ENCODE results near the gene TMEM185A. TPM values are rescaled to one million over a fixed set of nuclear protein-coding genes. Genes with fewer than 3 reads are reported as not detected.
A peak's percentile ranks its signal among the peaks of the same experiment; 100 is the strongest.

Gene TMEM185A
- total RNA-seq, 1 donor from 2014 or later, result 25.6 TPM

DNA sequence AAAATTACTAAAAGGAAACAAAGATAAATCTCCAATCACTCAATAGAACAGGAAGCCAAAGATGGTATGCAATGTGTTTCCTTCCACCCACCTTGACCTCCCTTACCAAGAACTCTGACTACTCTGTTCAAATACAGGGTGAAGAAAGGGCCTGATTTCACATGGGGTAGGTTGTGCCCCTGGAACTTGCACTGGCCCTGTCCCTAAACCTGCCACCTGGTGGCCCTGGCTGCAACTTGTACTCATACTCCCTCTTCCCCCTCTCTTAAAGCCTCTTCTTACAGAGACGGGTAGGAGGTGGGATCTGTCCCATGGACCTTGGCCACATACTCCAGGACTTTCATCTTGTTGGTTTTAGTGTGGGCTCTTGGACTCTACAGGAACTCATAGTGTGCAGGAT lies 17.3 kb upstream of the TMEM185A start:
- H3K4me1 ChIP-seq (ENCODE audit: control insufficient read depth in 3 of 3, insufficient read depth in 3 of 3, low read length in 3 of 3), result no peaks in the 10 kb centered on the region
- H3K36me3 ChIP-seq (ENCODE audit: control insufficient read depth in 3 of 3, insufficient read depth in 3 of 3, low read length in 3 of 3), result no peaks in the 10 kb centered on the region
- no peak overlapping the region for H3K27ac ChIP-seq (ENCODE audit: low read depth, low read length)
- H3K27me3 ChIP-seq (ENCODE audit: control insufficient read depth in 3 of 3, insufficient read depth in 3 of 3, low read length in 3 of 3), result no peaks in the 10 kb centered on the region
- H3K9ac ChIP-seq (ENCODE audit: low read depth in 1 of 3, low read length in 3 of 3), result no peak overlapping the region
- H3K4me3 ChIP-seq (ENCODE audit: low read length in 3 of 3), result no peak overlapping the region
- H3K9me3 ChIP-seq (ENCODE audit: control insufficient read depth in 3 of 3, low read length in 3 of 3), result no peaks in the 10 kb centered on the region

DNA sequence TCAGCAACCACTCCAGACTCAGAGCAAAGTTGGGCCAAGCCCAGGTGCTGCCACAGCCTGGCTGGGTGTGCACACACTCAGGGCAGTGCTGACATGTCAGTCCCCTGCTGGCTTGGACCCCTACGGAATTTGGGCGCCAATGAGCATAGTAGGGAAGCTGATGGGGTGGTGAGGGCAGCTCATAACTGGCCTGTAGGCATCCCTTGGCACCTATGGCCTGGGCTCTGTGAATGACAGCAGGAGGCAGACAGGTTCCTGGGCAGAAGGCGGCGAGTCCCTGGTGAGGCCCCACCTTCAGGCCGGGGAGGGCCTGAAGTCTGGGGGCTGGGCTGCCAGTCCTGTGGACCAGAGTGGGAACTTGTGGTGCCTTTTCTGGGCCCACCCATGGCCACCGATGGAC lies 15.9 kb upstream of the TMEM185A start:
- Histone ChIP-seq H3K9me3 (ENCODE audit: control insufficient read depth in 3 of 3, low read length in 3 of 3) (no peaks in the 10 kb centered on the region), H3K27ac (ENCODE audit: low read depth, low read length) (no peak overlapping the region), H3K9ac (ENCODE audit: low read depth in 1 of 3, low read length in 3 of 3) (no peak overlapping the region), H3K36me3 (ENCODE audit: control insufficient read depth in 3 of 3, insufficient read depth in 3 of 3, low read length in 3 of 3) (no peaks in the 10 kb centered on the region), H3K4me3 (ENCODE audit: low read length in 3 of 3) (no peak overlapping the region), H3K27me3 (ENCODE audit: control insufficient read depth in 3 of 3, insufficient read depth in 3 of 3, low read length in 3 of 3) (no peaks in the 10 kb centered on the region), H3K4me1 (ENCODE audit: control insufficient read depth in 3 of 3, insufficient read depth in 3 of 3, low read length in 3 of 3) (no peaks in the 10 kb centered on the region)

DNA sequence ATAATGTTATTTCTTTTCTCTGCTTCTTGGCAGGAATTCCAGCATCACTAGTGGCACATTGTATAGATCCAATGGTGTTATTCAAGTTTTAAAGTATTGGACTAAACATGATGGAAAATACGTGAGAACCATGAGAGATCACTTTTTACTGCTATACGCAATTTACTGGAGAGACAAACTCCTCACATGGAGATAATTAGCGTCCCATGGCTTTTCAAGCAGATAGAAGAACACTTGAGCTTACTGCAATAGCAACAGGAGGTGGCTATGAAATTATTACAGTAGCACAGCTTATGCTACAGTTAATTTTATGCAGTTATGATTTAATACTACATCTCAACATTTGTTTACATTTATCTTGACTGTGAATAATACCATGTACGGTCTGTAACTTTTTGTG lies 11.9 kb upstream of the TMEM185A start:
- Histone ChIP-seq H3K27ac (ENCODE audit: low read depth, low read length) (no peak overlapping the region), H3K9ac (ENCODE audit: low read depth in 1 of 3, low read length in 3 of 3) (no peak overlapping the region), H3K27me3 (ENCODE audit: control insufficient read depth in 3 of 3, insufficient read depth in 3 of 3, low read length in 3 of 3) (no peaks in the 10 kb centered on the region), H3K9me3 (ENCODE audit: control insufficient read depth in 3 of 3, low read length in 3 of 3) (no peaks in the 10 kb centered on the region), H3K4me3 (ENCODE audit: low read length in 3 of 3) (no peak overlapping the region), H3K4me1 (ENCODE audit: control insufficient read depth in 3 of 3, insufficient read depth in 3 of 3, low read length in 3 of 3) (no peaks in the 10 kb centered on the region), H3K36me3 (ENCODE audit: control insufficient read depth in 3 of 3, insufficient read depth in 3 of 3, low read length in 3 of 3) (no peaks in the 10 kb centered on the region)

DNA sequence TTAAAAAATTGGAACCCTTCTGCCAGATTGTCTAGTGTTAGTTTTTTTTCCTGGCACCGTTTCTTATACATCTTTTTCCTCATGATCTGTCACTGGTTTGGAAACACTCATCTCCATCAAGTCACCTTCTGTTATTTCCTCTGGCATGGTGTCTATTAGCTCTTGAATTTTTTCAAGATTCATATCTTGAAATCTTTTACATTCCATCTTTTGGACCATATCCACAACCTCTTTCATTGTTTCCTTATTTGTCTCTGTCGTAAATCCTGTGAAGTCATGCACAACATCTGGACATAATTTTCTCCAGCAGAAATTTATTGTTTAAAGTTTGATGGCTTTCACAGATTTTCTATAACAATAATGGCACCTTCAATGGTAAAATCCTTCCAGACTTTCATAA lies 10.2 kb upstream of the TMEM185A start:
- Histone ChIP-seq H3K27ac (ENCODE audit: low read depth, low read length) (no peak overlapping the region), H3K4me3 (ENCODE audit: low read length in 3 of 3) (no peak overlapping the region), H3K36me3 (ENCODE audit: control insufficient read depth in 3 of 3, insufficient read depth in 3 of 3, low read length in 3 of 3) (no peaks in the 10 kb centered on the region), H3K27me3 (ENCODE audit: control insufficient read depth in 3 of 3, insufficient read depth in 3 of 3, low read length in 3 of 3) (no peaks in the 10 kb centered on the region), H3K4me1 (ENCODE audit: control insufficient read depth in 3 of 3, insufficient read depth in 3 of 3, low read length in 3 of 3) (no peaks in the 10 kb centered on the region), H3K9me3 (ENCODE audit: control insufficient read depth in 3 of 3, low read length in 3 of 3) (no peaks in the 10 kb centered on the region), H3K9ac (ENCODE audit: low read depth in 1 of 3, low read length in 3 of 3) (no peak overlapping the region)

DNA sequence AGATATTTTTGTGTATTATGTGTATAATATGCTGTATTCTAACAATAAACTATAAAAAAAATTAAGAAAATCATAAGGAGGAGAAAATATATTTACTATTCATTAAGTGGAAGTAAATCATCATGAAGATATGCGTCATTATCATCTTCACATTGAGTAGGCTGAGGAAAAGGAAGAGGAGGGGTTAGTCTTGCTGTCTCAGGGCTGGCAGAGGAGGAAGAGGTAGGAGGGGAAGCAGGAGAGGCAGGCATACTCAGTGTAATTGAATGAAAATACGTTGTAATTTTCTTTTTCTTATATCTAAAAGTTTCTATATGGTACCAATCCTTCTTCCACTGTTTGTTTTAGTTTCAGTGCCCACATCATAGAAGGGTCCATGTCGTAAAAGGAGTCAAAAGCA lies 9.8 kb upstream of the TMEM185A start:
- Histone ChIP-seq H3K36me3 (ENCODE audit: control insufficient read depth in 3 of 3, insufficient read depth in 3 of 3, low read length in 3 of 3) (no peaks in the 10 kb centered on the region), H3K4me1 (ENCODE audit: control insufficient read depth in 3 of 3, insufficient read depth in 3 of 3, low read length in 3 of 3) (no peaks in the 10 kb centered on the region), H3K27ac (ENCODE audit: low read depth, low read length) (no peak overlapping the region), H3K9ac (ENCODE audit: low read depth in 1 of 3, low read length in 3 of 3) (no peak overlapping the region), H3K9me3 (ENCODE audit: control insufficient read depth in 3 of 3, low read length in 3 of 3) (no peaks in the 10 kb centered on the region), H3K4me3 (ENCODE audit: low read length in 3 of 3) (no peak overlapping the region), H3K27me3 (ENCODE audit: control insufficient read depth in 3 of 3, insufficient read depth in 3 of 3, low read length in 3 of 3) (no peaks in the 10 kb centered on the region)

GRCh38 chrX:149639568-149639967 lies 8.0 kb upstream of the TMEM185A start:
- Histone ChIP-seq H3K36me3 (ENCODE audit: control insufficient read depth in 3 of 3, insufficient read depth in 3 of 3, low read length in 3 of 3) (no peaks in the 10 kb centered on the region), H3K9me3 (ENCODE audit: control insufficient read depth in 3 of 3, low read length in 3 of 3) (no peaks in the 10 kb centered on the region), H3K4me1 (ENCODE audit: control insufficient read depth in 3 of 3, insufficient read depth in 3 of 3, low read length in 3 of 3) (no peaks in the 10 kb centered on the region), H3K27ac (ENCODE audit: low read depth, low read length) (no peak overlapping the region), H3K4me3 (ENCODE audit: low read length in 3 of 3) (no peak overlapping the region), H3K27me3 (ENCODE audit: control insufficient read depth in 3 of 3, insufficient read depth in 3 of 3, low read length in 3 of 3) (no peaks in the 10 kb centered on the region), H3K9ac (ENCODE audit: low read depth in 1 of 3, low read length in 3 of 3) (no peak overlapping the region)

DNA sequence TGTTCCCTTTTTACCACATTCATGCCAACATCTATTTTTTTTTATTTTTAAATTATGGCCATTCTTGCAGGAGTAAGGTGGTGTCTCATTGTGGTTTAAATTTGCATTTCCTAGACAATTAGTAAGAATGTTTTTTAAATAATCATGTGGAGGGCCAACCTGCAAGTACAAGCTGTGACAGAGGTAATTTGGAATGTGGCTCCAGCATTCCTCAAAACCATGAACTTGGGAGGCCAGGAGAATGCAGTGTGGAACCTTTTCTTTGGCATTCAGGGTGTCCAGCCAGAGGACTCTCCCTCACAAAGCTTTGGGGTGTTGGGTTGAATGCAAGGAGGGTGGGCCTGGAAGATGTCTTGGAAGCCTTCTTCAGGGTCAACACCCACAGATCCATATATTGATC lies 7.3 kb upstream of the TMEM185A start:
- Histone ChIP-seq H3K9ac (ENCODE audit: low read depth in 1 of 3, low read length in 3 of 3) (no peak overlapping the region), H3K36me3 (ENCODE audit: control insufficient read depth in 3 of 3, insufficient read depth in 3 of 3, low read length in 3 of 3) (no peaks in the 10 kb centered on the region), H3K27ac (ENCODE audit: low read depth, low read length) (no peak overlapping the region), H3K9me3 (ENCODE audit: control insufficient read depth in 3 of 3, low read length in 3 of 3) (no peaks in the 10 kb centered on the region), H3K27me3 (ENCODE audit: control insufficient read depth in 3 of 3, insufficient read depth in 3 of 3, low read length in 3 of 3) (no peaks in the 10 kb centered on the region), H3K4me3 (ENCODE audit: low read length in 3 of 3) (no peak overlapping the region), H3K4me1 (ENCODE audit: control insufficient read depth in 3 of 3, insufficient read depth in 3 of 3, low read length in 3 of 3) (no peaks in the 10 kb centered on the region)

DNA sequence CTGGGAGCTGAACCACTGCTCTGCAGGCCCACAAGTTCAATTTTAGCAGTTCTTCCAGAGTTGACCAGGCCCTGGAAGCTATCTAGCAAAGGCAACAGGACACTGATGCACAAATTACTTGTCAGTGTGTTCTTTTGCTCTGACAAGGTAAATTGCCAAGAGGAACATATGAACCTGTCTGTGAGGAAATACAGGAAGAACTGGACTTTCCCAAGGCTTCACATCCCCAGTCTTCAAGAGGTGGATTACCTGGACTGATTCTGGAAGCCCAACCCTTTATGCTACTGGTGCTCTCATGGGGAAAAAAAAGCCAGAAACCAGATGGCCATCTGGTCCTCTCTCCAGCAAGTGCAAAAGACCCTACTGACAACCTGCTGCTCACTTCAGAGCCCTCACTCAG lies 1.9 kb upstream of the TMEM185A start:
- no peak overlapping the region for H3K4me3 ChIP-seq (ENCODE audit: low read length in 3 of 3)
- H3K9ac ChIP-seq (ENCODE audit: low read depth in 1 of 3, low read length in 3 of 3), result no peak overlapping the region
- H3K36me3 ChIP-seq (ENCODE audit: control insufficient read depth in 3 of 3, insufficient read depth in 3 of 3, low read length in 3 of 3), result no peaks in the 10 kb centered on the region
- peaks cover 12 to 17% (median 13%) of the 10 kb centered on the region in 3 donors for H3K4me1 ChIP-seq (ENCODE audit: control insufficient read depth in 3 of 3, insufficient read depth in 3 of 3, low read length in 3 of 3)
- no peaks in the 10 kb centered on the region for H3K27me3 ChIP-seq (ENCODE audit: control insufficient read depth in 3 of 3, insufficient read depth in 3 of 3, low read length in 3 of 3)
- no peaks in the 10 kb centered on the region for H3K9me3 ChIP-seq (ENCODE audit: control insufficient read depth in 3 of 3, low read length in 3 of 3)
- H3K27ac ChIP-seq (ENCODE audit: low read depth, low read length), result no peak overlapping the region

DNA sequence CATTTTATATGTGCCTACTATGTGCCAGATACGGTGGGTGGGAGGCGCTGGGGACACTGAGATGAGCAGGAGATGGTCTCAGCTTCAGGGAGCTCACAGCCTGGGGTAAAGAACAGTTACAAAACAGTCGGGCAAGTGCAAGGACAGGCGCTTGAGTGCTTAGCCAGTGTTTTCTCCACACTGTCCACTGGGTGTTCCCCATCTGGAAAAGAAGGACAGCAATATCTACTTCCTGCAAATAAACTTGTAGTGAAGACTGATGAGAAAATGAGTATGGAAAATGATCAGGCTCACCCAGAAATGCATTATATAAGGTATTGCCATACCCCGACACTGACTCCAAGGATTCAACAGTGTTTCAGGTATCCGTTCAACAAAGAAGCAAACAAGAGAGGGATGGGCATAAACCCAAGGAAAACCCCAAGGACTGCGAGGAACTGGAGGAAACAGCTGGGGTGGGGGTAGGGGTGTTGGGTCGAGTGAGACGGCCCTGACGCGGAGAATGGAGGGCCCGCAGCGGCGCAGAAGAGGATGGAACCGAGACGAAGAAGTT lies 835 bp downstream of the TMEM185A start:
- H3K4me1 ChIP-seq (ENCODE audit: control insufficient read depth in 3 of 3, insufficient read depth in 3 of 3, low read length in 3 of 3), result peaks cover 12 to 28% (median 13%) of the 10 kb centered on the region in 3 donors
- peak overlapping the region; percentile 69 to 79 (median 72) for H3K9ac ChIP-seq (ENCODE audit: low read depth in 1 of 3, low read length in 3 of 3)
- H3K27me3 ChIP-seq (ENCODE audit: control insufficient read depth in 3 of 3, insufficient read depth in 3 of 3, low read length in 3 of 3), result no peaks in the 10 kb centered on the region
- H3K9me3 ChIP-seq (ENCODE audit: control insufficient read depth in 3 of 3, low read length in 3 of 3), result no peaks in the 10 kb centered on the region
- H3K27ac ChIP-seq (ENCODE audit: low read depth, low read length), result peak overlapping the region; percentile 54
- no peaks in the 10 kb centered on the region for H3K36me3 ChIP-seq (ENCODE audit: control insufficient read depth in 3 of 3, insufficient read depth in 3 of 3, low read length in 3 of 3)
- H3K4me3 ChIP-seq (ENCODE audit: low read length in 3 of 3), result peak overlapping the region; percentile 76 to 78 (median 76)

DNA sequence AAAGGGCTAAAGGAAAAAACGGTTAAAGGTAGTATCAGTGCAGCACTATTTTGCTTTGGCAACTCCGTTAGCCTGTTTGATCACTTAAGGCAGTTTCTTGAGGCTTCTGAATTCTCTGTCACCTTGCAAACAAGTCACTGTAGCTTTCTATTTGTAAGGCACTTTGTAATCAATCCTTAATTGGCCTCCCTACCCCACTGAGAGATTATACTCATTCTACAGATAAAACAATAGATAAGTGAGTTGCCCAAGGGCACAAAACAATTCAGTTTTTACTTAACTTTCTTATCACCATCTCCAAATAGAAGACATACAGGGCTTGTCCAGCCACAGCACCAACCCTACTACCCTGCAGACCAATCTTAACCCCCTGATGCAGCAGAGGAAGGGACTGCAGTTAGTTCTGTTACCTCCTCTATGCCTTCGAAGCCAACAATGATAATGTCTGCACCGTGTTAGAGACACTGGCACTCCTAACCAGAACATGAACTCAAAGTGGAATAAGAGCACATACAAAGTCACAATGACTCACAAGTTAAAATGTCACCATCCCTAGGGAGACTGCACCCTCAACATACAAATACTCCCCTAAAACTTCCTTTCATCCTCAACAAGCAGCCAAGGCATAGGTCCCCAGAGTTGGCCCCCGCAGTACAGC lies 1.7 kb downstream of the TMEM185A start:
- Histone ChIP-seq H3K27ac (ENCODE audit: low read depth, low read length) (no peak overlapping the region), H3K4me3 (ENCODE audit: low read length in 3 of 3) (peak overlapping the region; percentile 76 to 78 (median 76)), H3K27me3 (ENCODE audit: control insufficient read depth in 3 of 3, insufficient read depth in 3 of 3, low read length in 3 of 3) (no peaks in the 10 kb centered on the region), H3K9me3 (ENCODE audit: control insufficient read depth in 3 of 3, low read length in 3 of 3) (no peaks in the 10 kb centered on the region), H3K4me1 (ENCODE audit: control insufficient read depth in 3 of 3, insufficient read depth in 3 of 3, low read length in 3 of 3) (peaks cover 12 to 31% (median 13%) of the 10 kb centered on the region in 3 donors), H3K36me3 (ENCODE audit: control insufficient read depth in 3 of 3, insufficient read depth in 3 of 3, low read length in 3 of 3) (no peaks in the 10 kb centered on the region), H3K9ac (ENCODE audit: low read depth in 1 of 3, low read length in 3 of 3) (peak overlapping the region in 1 of 3 donors; percentile 79)
